ENCODE data around the gene CYLD. TPM values are rescaled to one million over a fixed set of nuclear protein-coding genes. Genes with fewer than 3 reads are reported as not detected.

The CYLD gene
- total RNA-seq, 2 donors from 2014 or later: 28.1 to 30.2 TPM

GRCh38 chr16:50812876-50813466 lies 71.1 kb downstream of the CYLD start:
- Histone ChIP-seq H3K27ac (no peak overlapping the region), H3K27me3 (replicated peaks; ENCODE audit: insufficient read depth) (no peaks in the 10 kb centered on the region), H3K36me3 (no peaks in the 10 kb centered on the region), H3K9me3 (no peaks in the 10 kb centered on the region), H3K4me1 (replicated peaks) (no peaks in the 10 kb centered on the region), H3K4me3 (no peak overlapping the region)
- no peak for DNase-seq (ENCODE audit: low spot score)
- TF ChIP-seq POLR2AphosphoS5 (IDR thresholded peaks at IDR 0.05) (no peak), POLR2A (IDR thresholded peaks at IDR 0.05) (no peak)
- TF ChIP-seq, protein P1, sequence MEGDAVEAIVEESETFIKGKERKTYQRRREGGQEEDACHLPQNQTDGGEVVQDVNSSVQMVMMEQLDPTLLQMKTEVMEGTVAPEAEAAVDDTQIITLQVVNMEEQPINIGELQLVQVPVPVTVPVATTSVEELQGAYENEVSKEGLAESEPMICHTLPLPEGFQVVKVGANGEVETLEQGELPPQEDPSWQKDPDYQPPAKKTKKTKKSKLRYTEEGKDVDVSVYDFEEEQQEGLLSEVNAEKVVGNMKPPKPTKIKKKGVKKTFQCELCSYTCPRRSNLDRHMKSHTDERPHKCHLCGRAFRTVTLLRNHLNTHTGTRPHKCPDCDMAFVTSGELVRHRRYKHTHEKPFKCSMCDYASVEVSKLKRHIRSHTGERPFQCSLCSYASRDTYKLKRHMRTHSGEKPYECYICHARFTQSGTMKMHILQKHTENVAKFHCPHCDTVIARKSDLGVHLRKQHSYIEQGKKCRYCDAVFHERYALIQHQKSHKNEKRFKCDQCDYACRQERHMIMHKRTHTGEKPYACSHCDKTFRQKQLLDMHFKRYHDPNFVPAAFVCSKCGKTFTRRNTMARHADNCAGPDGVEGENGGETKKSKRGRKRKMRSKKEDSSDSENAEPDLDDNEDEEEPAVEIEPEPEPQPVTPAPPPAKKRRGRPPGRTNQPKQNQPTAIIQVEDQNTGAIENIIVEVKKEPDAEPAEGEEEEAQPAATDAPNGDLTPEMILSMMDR (IDR thresholded peaks at IDR 0.05): no peak
- WGBS: 83% methylated on average over 9 of the region's 9 CpGs
- intact Hi-C loops (cut with DNase I): no loop called here

GRCh38 chr16:50814052-50814451 lies 72.2 kb downstream of the CYLD start:
- Histone ChIP-seq H3K4me3 (no peak overlapping the region), H3K4me1 (replicated peaks) (no peaks in the 10 kb centered on the region), H3K9me3 (no peaks in the 10 kb centered on the region), H3K27me3 (replicated peaks; ENCODE audit: insufficient read depth) (no peaks in the 10 kb centered on the region), H3K27ac (no peak overlapping the region), H3K36me3 (no peaks in the 10 kb centered on the region)
- intact Hi-C loops (cut with DNase I): no loop called here
- 83% methylated on average over 4 of the region's 4 CpGs for WGBS
- DNase-seq (ENCODE audit: low spot score): no peak
- no peak for TF ChIP-seq POLR2AphosphoS5 (IDR thresholded peaks at IDR 0.05)
- TF ChIP-seq, protein P1 (IDR thresholded peaks at IDR 0.05): no peak
- TF ChIP-seq POLR2A (IDR thresholded peaks at IDR 0.05): no peak

GRCh38 chr16:50814541-50814940 lies 72.7 kb downstream of the CYLD start:
- Histone ChIP-seq H3K27me3 (replicated peaks; ENCODE audit: insufficient read depth) (no peaks in the 10 kb centered on the region), H3K4me1 (replicated peaks) (no peaks in the 10 kb centered on the region), H3K36me3 (no peaks in the 10 kb centered on the region), H3K4me3 (no peak overlapping the region), H3K9me3 (no peaks in the 10 kb centered on the region), H3K27ac (no peak overlapping the region)
- intact Hi-C loops (cut with DNase I): no loop called here
- no peak for DNase-seq (ENCODE audit: low spot score)
- WGBS: 90% methylated on average over 7 of the region's 7 CpGs
- TF ChIP-seq POLR2A (IDR thresholded peaks at IDR 0.05) (no peak), POLR2AphosphoS5 (IDR thresholded peaks at IDR 0.05) (no peak)
- TF ChIP-seq, protein P1 (IDR thresholded peaks at IDR 0.05): no peak

- Histone ChIP-seq H3K27me3 (replicated peaks; ENCODE audit: insufficient read depth) (no peaks in the 10 kb centered on the region), H3K4me3 (no peak overlapping the region), H3K9me3 (no peaks in the 10 kb centered on the region), H3K4me1 (replicated peaks) (no peaks in the 10 kb centered on the region), H3K27ac (no peak overlapping the region), H3K36me3 (no peaks in the 10 kb centered on the region)
- intact Hi-C loops (cut with DNase I): no loop called here
- DNase-seq (ENCODE audit: low spot score): no peak
- TF ChIP-seq, protein P1 (IDR thresholded peaks at IDR 0.05): no peak
- TF ChIP-seq POLR2A (IDR thresholded peaks at IDR 0.05): no peak
- TF ChIP-seq POLR2AphosphoS5 (IDR thresholded peaks at IDR 0.05): no peak
- 86% methylated on average over 7 of the region's 7 CpGs for WGBS
Measured at GRCh38 chr16:50815382-50815781, 73.5 kb downstream of the CYLD start.

GRCh38 chr16:50816901-50817555 lies 75.1 kb downstream of the CYLD start:
- no peaks in the 10 kb centered on the region for H3K4me1 ChIP-seq (replicated peaks)
- no peak overlapping the region for H3K4me3 ChIP-seq
- no peak for TF ChIP-seq POLR2AphosphoS5 (IDR thresholded peaks at IDR 0.05)
- TF ChIP-seq POLR2A (IDR thresholded peaks at IDR 0.05): no peak
- TF ChIP-seq, protein P1 (IDR thresholded peaks at IDR 0.05): no peak
- H3K27me3 ChIP-seq (replicated peaks; ENCODE audit: insufficient read depth): no peaks in the 10 kb centered on the region
- no peak overlapping the region for H3K27ac ChIP-seq
- no peaks in the 10 kb centered on the region for H3K36me3 ChIP-seq
- H3K9me3 ChIP-seq: no peaks in the 10 kb centered on the region
- intact Hi-C loops (cut with DNase I): no loop called here
- 90% methylated on average over 11 of the region's 11 CpGs for WGBS
- no peak for DNase-seq (ENCODE audit: low spot score)

Measured in prostate gland (tissue), 2 donors.